ENCODE measurements around the gene MRTFA.

The MRTFA gene

GRCh38 chr22:40451210-40451609 lies 185.3 kb downstream of the MRTFA start:
- peaks cover 88 to 94% of the 10 kb centered on the region in 2 experiments for H3K4me1 ChIP-seq (ENCODE audit: control insufficient read depth in 1 of 2, insufficient read depth in 1 of 2, low read depth in 1 of 2, low read length in 1 of 2)

GRCh38 chr22:40450616-40451015 lies 185.9 kb downstream of the MRTFA start:
- no peak for TF ChIP-seq CTCF (IDR thresholded peaks at IDR 0.05)
- H3K9me3 ChIP-seq: no peaks in the 10 kb centered on the region
- peak overlapping the region; percentile 68 for H3K27ac ChIP-seq
- no peaks in the 10 kb centered on the region for H3K27me3 ChIP-seq
- no peak overlapping the region for H3K4me3 ChIP-seq (ENCODE audit: low read depth in 1 of 2, low read length in 1 of 2)
- H3K4me1 ChIP-seq (ENCODE audit: control insufficient read depth in 1 of 2, insufficient read depth in 1 of 2, low read depth in 1 of 2, low read length in 1 of 2): peaks cover 88 to 94% of the 10 kb centered on the region in 2 experiments
- peaks cover 17% of the 10 kb centered on the region for H3K36me3 ChIP-seq

More at GRCh38 chr22:40451210-40451609, 185.3 kb downstream of the MRTFA start:
- no peak for TF ChIP-seq CTCF (IDR thresholded peaks at IDR 0.05)
- peaks cover 20% of the 10 kb centered on the region for H3K36me3 ChIP-seq
- H3K27ac ChIP-seq: peak overlapping the region; percentile 68
- no peak overlapping the region for H3K4me3 ChIP-seq (ENCODE audit: low read depth in 1 of 2, low read length in 1 of 2)
- H3K27me3 ChIP-seq: no peaks in the 10 kb centered on the region
- H3K9me3 ChIP-seq: no peaks in the 10 kb centered on the region

- Histone ChIP-seq H3K4me3 (ENCODE audit: low read depth in 1 of 2, low read length in 1 of 2) (no peak overlapping the region), H3K27me3 (no peaks in the 10 kb centered on the region), H3K27ac (peak overlapping the region; percentile 68), H3K36me3 (peaks cover 16% of the 10 kb centered on the region), H3K9me3 (no peaks in the 10 kb centered on the region), H3K4me1 (ENCODE audit: control insufficient read depth in 1 of 2, insufficient read depth in 1 of 2, low read depth in 1 of 2, low read length in 1 of 2) (peaks cover 92 to 96% of the 10 kb centered on the region in 2 experiments)
- TF ChIP-seq CTCF (IDR thresholded peaks at IDR 0.05): no peak
These were observed 186.9 kb downstream of the MRTFA start for GRCh38 chr22:40449676-40450035.

- no peak for TF ChIP-seq CTCF (IDR thresholded peaks at IDR 0.05)
- Histone ChIP-seq H3K36me3 (peaks cover 17% of the 10 kb centered on the region), H3K27ac (peak overlapping the region; percentile 83), H3K9me3 (no peaks in the 10 kb centered on the region), H3K27me3 (no peaks in the 10 kb centered on the region), H3K4me1 (ENCODE audit: control insufficient read depth in 1 of 2, insufficient read depth in 1 of 2, low read depth in 1 of 2, low read length in 1 of 2) (peaks cover 93 to 96% of the 10 kb centered on the region in 2 experiments), H3K4me3 (ENCODE audit: low read depth in 1 of 2, low read length in 1 of 2) (no peak overlapping the region)
These were observed 190.3 kb downstream of the MRTFA start for GRCh38 chr22:40446203-40446602.

GRCh38 chr22:40444178-40444831 lies 192.2 kb downstream of the MRTFA start:
- Histone ChIP-seq H3K4me3 (ENCODE audit: low read depth in 1 of 2, low read length in 1 of 2) (peak overlapping the region; percentile 8 to 26), H3K4me1 (ENCODE audit: control insufficient read depth in 1 of 2, insufficient read depth in 1 of 2, low read depth in 1 of 2, low read length in 1 of 2) (peaks cover 95 to 98% of the 10 kb centered on the region in 2 experiments), H3K9me3 (no peaks in the 10 kb centered on the region), H3K36me3 (peaks cover 28% of the 10 kb centered on the region), H3K27me3 (no peaks in the 10 kb centered on the region), H3K27ac (peak overlapping the region; percentile 83)
- TF ChIP-seq CTCF (IDR thresholded peaks at IDR 0.05): no peak
